Anterior cingulate cortex (tissue), 58 donors: ENCODE measurements around the gene NDUFB1.

Experiments used
- DNase-seq, 58 donors: peaks; one replicate each; lab custom pipeline; 2025; lab: John Stamatoyannopoulos, UW

The NDUFB1 gene

GRCh38 chr14:92121670-92122350, at the start of gene NDUFB1, which contains the start of gene CPSF2:
NDUFB1 (minus strand) TSS chr14:92121706; CDS start chr14:92117637, 4,069 bp downstream.
CPSF2 (plus strand) TSS chr14:92121969; CDS start chr14:92130985, 9,016 bp downstream.
- DNase-seq, result peak; percentile 36 to 97 (median 85)

- DNase-seq, result no peak
Measured at GRCh38 chr14:92164958-92165357, 43.5 kb upstream of the NDUFB1 start.

- no peak for DNase-seq
Measured at GRCh38 chr14:92161521-92161920, 40.0 kb upstream of the NDUFB1 start.

DNA sequence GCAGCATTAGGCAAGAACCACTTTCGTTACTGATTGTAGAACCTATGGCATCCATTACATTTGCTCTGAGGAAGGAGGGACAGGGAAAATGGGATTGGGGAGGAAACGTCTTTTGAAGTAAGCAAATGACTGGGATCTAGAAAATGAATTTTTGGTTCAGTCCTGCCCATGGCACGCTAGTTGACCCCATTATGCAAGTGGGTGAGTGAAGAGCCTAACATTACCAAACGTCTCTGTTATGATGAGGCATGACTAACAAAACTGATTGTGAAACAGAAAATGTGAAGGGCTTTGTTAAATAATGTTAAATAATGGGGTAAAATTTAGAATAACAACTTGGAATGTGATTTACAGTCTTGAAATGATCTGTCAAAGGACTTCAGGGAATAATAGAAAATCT, 39.1 kb upstream of the NDUFB1 start:
- no peak for DNase-seq

DNA sequence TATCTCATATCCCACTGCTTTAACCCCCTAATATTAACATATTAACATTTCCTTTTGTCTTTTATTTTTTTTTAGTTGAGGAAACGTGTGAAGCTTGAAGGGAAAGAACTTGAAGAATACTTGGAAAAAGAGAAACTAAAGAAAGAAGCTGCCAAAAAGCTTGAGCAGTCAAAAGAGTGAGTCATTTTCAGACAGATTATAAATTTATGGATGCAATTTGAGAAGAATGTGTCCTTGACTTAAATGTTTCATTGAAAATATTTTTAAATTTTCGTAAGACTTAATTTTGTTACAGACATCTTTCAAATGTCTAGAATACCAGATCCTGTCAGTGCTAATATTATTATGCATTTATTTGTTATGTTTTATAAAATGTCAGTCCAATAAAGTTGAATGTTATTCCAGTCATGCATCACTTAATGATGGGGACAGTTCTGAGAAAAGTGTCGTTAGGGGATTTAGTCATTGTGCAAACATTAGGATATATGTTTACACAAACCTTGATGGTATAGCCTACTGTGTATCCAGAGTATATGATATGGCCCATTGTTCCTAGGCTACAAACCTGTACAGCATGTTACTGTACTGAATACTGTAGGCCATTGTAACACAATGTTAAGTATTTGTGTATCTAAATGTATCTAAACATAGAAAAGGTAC, 32.9 kb upstream of the NDUFB1 start:
- no peak for DNase-seq

- no peak for DNase-seq
Measured at GRCh38 chr14:92153581-92153980, 32.1 kb upstream of the NDUFB1 start.

DNA sequence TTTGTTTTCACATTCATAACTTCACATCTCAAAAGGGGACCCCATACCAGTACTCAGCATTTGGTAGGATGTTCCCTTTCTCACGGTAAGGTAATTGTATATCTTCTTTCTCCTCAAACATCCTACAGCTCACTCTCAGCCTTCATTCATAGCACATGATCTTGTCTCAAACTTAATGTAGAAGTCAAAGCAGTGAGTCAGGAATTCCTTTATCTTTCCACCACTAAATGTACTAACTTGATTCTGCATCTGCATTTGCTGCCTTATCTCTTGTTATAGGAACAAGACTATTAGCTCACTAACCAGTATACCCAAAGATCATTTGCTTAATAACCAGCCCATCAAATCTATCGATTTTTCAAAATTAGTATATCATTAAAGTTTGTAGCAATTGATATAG, 23.2 kb upstream of the NDUFB1 start:
- DNase-seq, result no peak

DNA sequence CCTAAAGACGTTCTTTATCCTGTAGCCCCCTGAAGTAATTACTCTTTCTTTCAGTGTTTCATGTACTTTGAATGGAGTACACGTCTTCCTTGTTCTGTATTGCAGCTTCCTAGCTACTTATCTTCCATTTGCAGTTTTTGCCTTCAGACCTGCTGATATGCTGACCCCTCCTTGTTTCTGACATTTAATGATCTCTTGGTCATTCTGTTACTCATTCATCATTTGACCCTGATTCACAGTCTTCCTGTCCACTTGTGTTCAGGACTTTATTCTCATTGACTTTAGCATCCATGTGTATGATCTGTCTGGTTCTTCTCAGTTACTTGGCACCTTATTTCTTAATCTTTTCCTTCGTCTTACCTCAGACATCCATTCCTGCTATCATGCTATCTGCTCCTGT, 22.5 kb upstream of the NDUFB1 start:
- DNase-seq, result no peak

DNA sequence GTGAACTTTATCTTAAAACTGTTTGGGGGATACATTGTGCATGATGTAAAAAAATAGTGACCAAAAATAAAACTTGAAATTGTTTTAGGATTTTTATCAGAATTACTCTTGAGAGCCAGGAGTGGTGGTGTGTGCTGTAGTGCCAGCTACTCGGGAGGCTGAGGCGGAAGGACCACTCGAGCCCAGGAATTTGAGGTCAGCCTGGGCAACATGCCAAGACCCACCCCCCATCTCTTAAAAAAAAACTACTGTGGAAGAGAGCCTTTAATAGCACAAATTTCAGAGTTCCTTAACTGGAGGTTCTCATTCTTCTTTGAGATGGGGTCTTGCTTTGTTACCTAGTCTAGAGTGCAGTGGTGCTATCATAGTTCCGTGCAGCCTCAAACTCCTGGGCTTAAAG, 21.8 kb upstream of the NDUFB1 start:
- no peak for DNase-seq

DNA sequence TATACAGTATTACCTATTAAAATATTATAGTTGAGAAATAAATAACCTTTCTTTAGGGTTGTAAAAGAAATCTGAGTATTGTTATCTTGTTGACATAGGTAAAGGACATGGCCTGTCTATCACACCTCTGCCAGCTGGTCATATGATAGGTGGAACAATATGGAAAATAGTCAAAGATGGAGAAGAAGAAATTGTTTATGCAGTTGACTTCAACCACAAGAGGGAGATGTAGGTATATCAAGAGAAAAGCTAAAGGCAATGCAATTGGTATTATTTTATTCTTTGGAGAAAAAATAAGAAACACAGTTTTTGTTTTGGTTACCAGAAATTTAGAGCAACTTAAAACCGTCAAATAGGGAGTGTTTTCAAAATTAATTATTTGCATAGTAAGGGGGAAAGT, 13.8 kb upstream of the NDUFB1 start:
- no peak for DNase-seq

GRCh38 chr14:92134456-92134855, 12.9 kb upstream of the NDUFB1 start:
- no peak for DNase-seq

DNA sequence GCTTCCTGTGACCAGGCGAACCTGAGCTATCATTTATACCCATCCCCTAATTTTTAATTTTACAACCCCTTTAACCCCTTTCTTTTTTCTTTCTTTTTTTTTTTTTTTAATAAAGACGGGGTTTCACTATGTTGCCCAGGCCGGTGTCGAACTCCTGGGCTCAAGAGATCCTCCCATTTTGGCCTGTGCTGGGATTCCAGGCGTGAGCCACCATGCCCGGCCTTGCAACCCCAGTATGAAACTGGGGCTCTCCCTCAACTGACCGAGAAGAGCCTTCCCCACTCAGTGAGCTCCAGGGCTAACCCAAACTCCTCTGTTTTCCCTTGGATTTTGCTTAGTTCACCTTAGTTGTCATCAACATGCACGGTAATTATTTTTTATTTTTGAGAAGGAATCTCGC, 1.3 kb upstream of the NDUFB1 start:
- no peak for DNase-seq

GRCh38 chr14:92122351-92122677, 808 bp upstream of the NDUFB1 start:
- DNase-seq, result peak in 6 of 58 donors; percentile 39 to 74 (median 54)

- DNase-seq, result peak in 15 of 58 donors; percentile 38 to 84 (median 60)
Measured at GRCh38 chr14:92121207-92121669, 268 bp downstream of the NDUFB1 start.

DNA sequence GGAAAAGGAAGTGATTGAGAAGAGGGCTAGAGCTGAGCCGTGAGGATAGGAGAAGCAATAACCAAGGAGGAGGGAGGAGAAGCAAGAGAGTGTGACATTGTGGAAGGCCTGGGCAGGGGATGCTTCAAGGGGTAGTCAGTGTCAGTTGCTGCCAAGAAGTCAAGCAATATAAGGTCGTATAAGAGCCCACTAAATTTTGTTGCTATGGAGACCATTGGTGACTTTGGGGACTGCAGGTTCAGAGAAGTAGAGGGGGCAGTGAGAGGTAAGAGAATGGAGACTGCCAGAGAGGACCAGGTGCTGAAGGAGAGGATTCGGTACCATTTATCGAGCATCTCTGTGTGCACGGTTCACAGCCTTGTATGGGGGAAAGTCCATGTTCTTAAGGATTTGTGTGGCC, 12.0 kb downstream of the NDUFB1 start:
- no peak for DNase-seq

DNA sequence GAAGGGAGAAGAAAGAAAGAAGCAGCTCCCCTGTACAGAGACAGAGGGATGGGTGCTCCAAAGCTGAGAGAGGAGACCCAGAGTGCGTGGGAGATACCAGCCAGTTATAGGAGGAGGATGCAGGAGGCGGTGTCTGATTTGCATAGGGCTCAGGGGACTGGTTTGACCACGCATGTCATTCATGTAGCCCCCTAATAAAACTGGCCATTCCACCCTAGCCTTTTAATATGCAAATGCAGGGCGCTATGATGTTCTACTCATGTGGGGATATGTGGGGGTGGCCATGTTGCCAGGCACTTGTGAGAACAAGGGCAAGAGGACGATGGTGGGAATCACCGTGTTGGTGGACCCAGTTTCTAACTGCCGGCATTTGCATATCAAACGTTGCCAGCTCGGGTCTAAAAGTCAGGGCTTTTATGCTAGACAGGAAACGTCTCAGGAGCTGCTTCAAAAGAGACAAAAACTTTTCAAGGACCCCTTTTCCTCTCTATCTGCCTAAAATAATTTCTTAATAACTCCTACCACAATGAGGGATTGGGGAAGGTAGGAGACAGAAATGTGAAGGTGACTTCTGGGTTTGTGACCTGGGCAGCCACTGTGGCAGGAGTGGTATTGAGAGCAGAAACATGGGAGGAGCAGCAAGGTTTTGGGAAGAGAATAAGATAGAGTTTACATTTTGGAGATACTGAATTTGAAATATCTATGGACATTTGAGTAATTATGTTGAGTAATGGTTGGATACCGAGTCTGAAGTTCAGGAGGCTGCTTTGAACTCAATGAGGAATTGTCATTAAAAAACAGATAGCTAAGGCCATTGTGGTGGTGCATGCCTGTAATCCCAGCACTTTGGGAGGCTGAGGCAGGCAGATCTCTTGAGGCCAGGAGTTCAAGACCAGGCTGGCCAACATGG, 12.9 kb downstream of the NDUFB1 start:
- DNase-seq, result peak in 5 of 58 donors; percentile 2 to 16 (median 11)

DNA sequence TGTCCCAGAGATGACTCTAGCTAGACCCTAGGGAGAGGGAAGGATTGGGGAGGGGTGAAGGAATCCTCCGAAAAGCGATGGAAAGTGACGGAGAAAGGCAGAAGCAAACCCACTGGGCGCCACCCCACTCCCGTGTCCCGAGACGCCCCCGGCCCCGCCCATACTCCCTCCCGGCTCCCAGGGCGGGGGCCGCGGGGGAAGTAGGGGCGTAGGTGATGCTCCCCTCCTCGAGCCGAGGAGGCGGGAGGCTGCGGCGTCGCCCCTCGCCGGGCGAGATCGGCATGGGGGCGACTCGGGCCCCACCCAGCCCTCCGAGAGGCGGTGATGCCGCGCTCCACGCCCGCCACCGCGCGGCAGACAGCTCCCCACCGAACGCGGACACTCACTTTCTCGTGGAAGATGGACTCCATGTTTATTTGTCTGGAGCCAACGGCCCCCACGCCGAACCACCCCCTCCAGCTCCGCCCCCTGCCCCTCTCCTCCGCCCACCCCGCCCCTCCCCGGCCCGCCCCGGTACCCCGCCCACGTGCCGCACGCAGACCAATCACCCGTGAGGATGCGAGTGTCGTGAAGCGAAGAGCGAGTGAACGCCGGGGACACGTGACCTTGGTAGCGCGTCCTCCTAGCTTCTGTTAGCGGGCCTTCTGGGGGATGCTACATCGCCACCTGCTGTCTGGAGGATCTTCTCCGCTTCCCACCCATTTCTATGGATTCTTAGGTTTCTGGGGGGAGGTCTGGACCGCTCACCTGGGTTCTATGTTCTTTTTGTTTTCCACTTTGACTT, 15.2 kb downstream of the NDUFB1 start, which contains the start of gene ATXN3:
ATXN3 (minus strand) TSS at position 440 of the 784 bp plus-strand sequence; CDS start at position 410, 30 bp downstream.
- DNase-seq, result peak; percentile 70 to 98 (median 95)

DNA sequence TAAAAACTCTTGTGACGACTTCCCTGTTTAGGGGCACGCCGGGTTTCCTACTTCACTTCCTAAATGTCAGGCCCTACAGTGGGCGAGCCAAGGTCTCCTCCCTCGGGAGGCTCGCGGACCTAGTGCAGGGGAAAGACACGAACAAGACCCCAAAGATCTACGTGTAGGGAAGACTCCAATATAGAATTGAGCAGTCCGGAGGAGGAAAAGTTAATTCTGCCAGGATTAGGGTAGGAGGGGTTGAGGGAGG, 15.7 kb downstream of the NDUFB1 start:
- DNase-seq, result peak in 18 of 58 donors; percentile 35 to 71 (median 52)

DNA sequence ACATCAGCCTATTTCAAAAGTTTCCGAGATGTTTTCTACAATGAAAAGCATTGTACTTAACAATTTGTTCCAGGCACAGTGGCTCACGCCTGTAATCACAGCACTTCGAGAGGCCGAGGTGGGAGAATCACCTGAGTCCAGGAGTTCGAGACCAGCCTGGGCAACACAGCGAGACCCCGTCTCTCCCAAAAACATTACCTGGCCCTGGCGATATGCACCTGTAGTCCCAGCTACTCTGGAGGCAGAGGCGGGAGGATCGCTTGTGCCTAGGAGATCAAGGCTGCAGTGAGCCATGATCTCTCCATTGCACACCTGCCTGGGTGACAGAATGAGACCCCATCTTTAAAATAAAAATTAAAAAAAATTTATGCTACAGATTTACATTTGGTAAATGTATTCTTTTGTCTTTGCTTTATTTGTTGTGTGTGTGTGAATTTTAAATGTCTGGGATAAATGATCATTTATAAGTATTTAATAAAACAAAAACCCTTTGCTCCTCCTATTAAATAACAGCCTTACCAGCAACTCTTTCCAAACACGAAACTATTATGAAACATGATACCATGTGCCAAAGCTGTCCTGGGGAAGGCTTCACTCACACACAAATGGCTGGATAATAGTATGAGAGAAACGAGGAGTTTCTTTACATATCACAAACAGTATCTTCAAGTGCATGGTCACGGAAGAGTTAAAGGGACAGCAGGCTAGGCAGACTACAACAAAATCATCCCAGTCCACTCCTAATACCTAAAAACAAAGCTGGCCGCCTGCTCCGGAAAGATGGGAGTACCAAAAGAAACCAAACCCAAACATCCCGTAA, 16.2 kb downstream of the NDUFB1 start:
- DNase-seq, result no peak
